Measurements from ENCODE around the gene NSG2. TPM values are rescaled to one million over a fixed set of nuclear protein-coding genes. Genes with fewer than 3 reads are reported as not detected.

NSG2 gene
- total RNA-seq, 1 donor from 2014 or later, result not detected

- intact Hi-C loops (cut with micrococcal nuclease), result no loop called here
Measured at GRCh38 chr5:174149426-174149825, 103.9 kb downstream of the NSG2 start.

GRCh38 chr5:174149989-174150388 is 104.5 kb downstream of the NSG2 start:
- intact Hi-C loops (cut with micrococcal nuclease), result no loop called here

GRCh38 chr5:174151599-174152181 is 106.2 kb downstream of the NSG2 start:
- intact Hi-C loops (cut with micrococcal nuclease), result no loop called here

- intact Hi-C loops (cut with micrococcal nuclease), result no loop called here
Measured at GRCh38 chr5:174154559-174154958, 109.1 kb downstream of the NSG2 start.

GRCh38 chr5:174155281-174155680 is 109.8 kb downstream of the NSG2 start:
- intact Hi-C loops (cut with micrococcal nuclease), result no loop called here

- intact Hi-C loops (cut with micrococcal nuclease), result no loop called here
Measured at GRCh38 chr5:174155706-174156105, 110.2 kb downstream of the NSG2 start.

GRCh38 chr5:174157048-174157447 is 111.5 kb downstream of the NSG2 start:
- intact Hi-C loops (cut with micrococcal nuclease), result no loop called here

Other genes with a start within 250 kb of the NSG2 start
- 22.6 and 26.1 TPM in 2 replicates for gene CPEB4, start 157.4 kb upstream of the NSG2 start, total RNA-seq
- not detected in 2 replicates for gene C5orf47, start 56.5 kb upstream of the NSG2 start, total RNA-seq